ENCODE measurements around the gene PRSS56. TPM values are rescaled to one million over a fixed set of nuclear protein-coding genes. Genes with fewer than 3 reads are reported as not detected.

The PRSS56 gene
- total RNA-seq, 1 donor from 2014 or later: not detected

GRCh38 chr2:232533944-232534710 is 13.9 kb downstream of the PRSS56 start:
- Mint-ChIP-seq H3K36me3 (ENCODE audit: insufficient read depth) (no peaks in the 10 kb centered on the region), H3K9me3 (ENCODE audit: low read depth) (no peaks in the 10 kb centered on the region), H3K4me3 (ENCODE audit: low read depth) (no peak overlapping the region), H3K4me1 (ENCODE audit: low read depth) (no peaks in the 10 kb centered on the region), H3K27me3 (peaks cover 7% of the 10 kb centered on the region), H3K27ac (no peak overlapping the region)
- DNase-seq (ENCODE audit: low spot score, unreplicated experiment): no peak
- TF ChIP-seq, protein P1, sequence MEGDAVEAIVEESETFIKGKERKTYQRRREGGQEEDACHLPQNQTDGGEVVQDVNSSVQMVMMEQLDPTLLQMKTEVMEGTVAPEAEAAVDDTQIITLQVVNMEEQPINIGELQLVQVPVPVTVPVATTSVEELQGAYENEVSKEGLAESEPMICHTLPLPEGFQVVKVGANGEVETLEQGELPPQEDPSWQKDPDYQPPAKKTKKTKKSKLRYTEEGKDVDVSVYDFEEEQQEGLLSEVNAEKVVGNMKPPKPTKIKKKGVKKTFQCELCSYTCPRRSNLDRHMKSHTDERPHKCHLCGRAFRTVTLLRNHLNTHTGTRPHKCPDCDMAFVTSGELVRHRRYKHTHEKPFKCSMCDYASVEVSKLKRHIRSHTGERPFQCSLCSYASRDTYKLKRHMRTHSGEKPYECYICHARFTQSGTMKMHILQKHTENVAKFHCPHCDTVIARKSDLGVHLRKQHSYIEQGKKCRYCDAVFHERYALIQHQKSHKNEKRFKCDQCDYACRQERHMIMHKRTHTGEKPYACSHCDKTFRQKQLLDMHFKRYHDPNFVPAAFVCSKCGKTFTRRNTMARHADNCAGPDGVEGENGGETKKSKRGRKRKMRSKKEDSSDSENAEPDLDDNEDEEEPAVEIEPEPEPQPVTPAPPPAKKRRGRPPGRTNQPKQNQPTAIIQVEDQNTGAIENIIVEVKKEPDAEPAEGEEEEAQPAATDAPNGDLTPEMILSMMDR (IDR thresholded peaks at IDR 0.05; ENCODE audit: unreplicated experiment): no peak

DNA sequence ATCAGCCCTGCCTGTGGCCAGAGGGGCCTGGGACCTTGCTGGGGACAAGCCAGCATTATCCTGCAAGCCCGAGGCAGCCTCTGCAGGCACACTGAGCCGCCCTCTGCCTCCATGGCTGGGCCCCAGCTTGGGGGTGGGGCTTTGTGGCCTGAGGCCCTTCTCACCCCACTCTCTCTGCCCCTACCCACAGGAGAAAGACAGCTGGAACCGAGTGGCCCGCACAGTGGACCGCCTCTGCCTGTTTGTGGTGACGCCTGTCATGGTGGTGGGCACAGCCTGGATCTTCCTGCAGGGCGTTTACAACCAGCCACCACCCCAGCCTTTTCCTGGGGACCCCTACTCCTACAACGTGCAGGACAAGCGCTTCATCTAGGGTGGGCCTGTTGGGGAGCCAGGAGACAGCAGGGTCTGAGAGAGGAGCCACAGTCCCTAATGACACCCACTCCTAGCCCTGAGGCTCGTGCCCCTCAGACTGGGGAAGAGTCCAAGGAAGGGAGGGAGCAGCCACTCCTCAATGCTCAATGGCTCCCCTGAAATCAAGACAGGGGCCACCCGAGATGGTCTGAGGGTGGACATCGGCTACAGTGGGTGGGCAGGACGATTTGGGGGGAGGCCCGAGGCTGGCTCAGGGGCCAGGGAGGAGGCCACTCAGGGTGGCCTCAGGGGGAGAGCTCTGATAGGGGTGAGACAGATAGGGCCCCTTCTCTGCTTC is 14.9 kb downstream of the PRSS56 start:
- H3K27ac Mint-ChIP-seq: no peak overlapping the region
- no peaks in the 10 kb centered on the region for H3K36me3 Mint-ChIP-seq (ENCODE audit: insufficient read depth)
- peaks cover 7% of the 10 kb centered on the region for H3K27me3 Mint-ChIP-seq
- no peaks in the 10 kb centered on the region for H3K4me1 Mint-ChIP-seq (ENCODE audit: low read depth)
- TF ChIP-seq, protein P1 (IDR thresholded peaks at IDR 0.05; ENCODE audit: unreplicated experiment): no peak
- no peaks in the 10 kb centered on the region for H3K9me3 Mint-ChIP-seq (ENCODE audit: low read depth)
- DNase-seq (ENCODE audit: low spot score, unreplicated experiment): no peak
- H3K4me3 Mint-ChIP-seq (ENCODE audit: low read depth): no peak overlapping the region

DNA sequence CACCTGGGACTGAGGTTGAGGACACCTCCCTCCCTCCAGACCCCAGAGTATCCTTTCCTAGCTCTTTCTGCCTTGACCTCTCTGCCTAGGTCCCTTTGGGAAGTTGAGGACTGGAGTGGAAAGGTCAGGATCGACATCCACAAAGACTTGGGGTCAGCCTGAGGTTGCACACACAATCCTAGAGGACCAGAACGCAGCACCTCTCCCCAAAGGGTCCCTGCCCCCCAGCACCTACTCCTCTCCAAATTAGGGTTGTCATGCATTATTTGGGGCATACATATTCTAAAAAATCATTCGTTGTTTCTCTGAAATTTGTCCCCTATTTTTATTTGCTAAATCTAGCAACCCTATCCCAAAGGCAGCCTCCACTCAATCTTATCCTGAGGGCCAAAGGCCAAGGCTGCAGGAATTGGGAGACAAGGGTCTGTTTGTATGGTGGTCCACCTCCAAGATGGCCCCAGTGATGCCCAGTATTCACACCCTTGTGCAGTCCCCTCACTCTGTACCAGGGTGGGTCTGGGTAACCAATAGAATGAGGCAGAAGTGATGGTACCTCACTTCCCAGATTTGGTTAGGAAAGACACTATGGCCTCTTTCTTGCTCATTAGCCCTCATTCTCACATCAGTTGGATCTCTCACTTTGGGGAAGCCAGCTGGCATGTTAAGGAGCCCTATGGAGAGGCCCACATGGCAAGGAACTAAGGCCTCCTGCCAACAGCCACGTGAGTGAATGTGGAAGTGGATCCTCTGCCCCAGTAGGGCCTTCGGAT is 15.8 kb downstream of the PRSS56 start:
- H3K27me3 Mint-ChIP-seq: peaks cover 7% of the 10 kb centered on the region
- TF ChIP-seq, protein P1 (IDR thresholded peaks at IDR 0.05; ENCODE audit: unreplicated experiment): no peak
- no peak overlapping the region for H3K27ac Mint-ChIP-seq
- no peaks in the 10 kb centered on the region for H3K36me3 Mint-ChIP-seq (ENCODE audit: insufficient read depth)
- H3K4me3 Mint-ChIP-seq (ENCODE audit: low read depth): no peak overlapping the region
- H3K9me3 Mint-ChIP-seq (ENCODE audit: low read depth): no peaks in the 10 kb centered on the region
- H3K4me1 Mint-ChIP-seq (ENCODE audit: low read depth): no peaks in the 10 kb centered on the region
- no peak for DNase-seq (ENCODE audit: low spot score, unreplicated experiment)

- H3K9me3 Mint-ChIP-seq (ENCODE audit: low read depth): no peaks in the 10 kb centered on the region
- H3K36me3 Mint-ChIP-seq (ENCODE audit: insufficient read depth): no peaks in the 10 kb centered on the region
- H3K4me1 Mint-ChIP-seq (ENCODE audit: low read depth): no peaks in the 10 kb centered on the region
- DNase-seq (ENCODE audit: low spot score, unreplicated experiment): no peak
- TF ChIP-seq, protein P1 (IDR thresholded peaks at IDR 0.05; ENCODE audit: unreplicated experiment): peak; percentile 49
- no peak overlapping the region for H3K27ac Mint-ChIP-seq
- no peak overlapping the region for H3K4me3 Mint-ChIP-seq (ENCODE audit: low read depth)
- H3K27me3 Mint-ChIP-seq: peaks cover 7% of the 10 kb centered on the region
These were observed 16.9 kb downstream of the PRSS56 start for GRCh38 chr2:232537079-232537478.

GRCh38 chr2:232537499-232537898 is 17.3 kb downstream of the PRSS56 start:
- H3K4me3 Mint-ChIP-seq (ENCODE audit: low read depth): no peak overlapping the region
- H3K4me1 Mint-ChIP-seq (ENCODE audit: low read depth): no peaks in the 10 kb centered on the region
- TF ChIP-seq, protein P1 (IDR thresholded peaks at IDR 0.05; ENCODE audit: unreplicated experiment): no peak
- H3K36me3 Mint-ChIP-seq (ENCODE audit: insufficient read depth): no peaks in the 10 kb centered on the region
- no peak overlapping the region for H3K27ac Mint-ChIP-seq
- no peaks in the 10 kb centered on the region for H3K9me3 Mint-ChIP-seq (ENCODE audit: low read depth)
- peaks cover 7% of the 10 kb centered on the region for H3K27me3 Mint-ChIP-seq
- no peak for DNase-seq (ENCODE audit: low spot score, unreplicated experiment)

All from progenitor cell of endocrine pancreas (in vitro differentiated cells).